ENCODE measurements around the gene THOC6.
"Not testable (repeated sequence)": the region's sequence is repeated elsewhere in the genome, so short reads cannot be mapped to it uniquely, and the experiment has no call there.

The THOC6 gene

DNA sequence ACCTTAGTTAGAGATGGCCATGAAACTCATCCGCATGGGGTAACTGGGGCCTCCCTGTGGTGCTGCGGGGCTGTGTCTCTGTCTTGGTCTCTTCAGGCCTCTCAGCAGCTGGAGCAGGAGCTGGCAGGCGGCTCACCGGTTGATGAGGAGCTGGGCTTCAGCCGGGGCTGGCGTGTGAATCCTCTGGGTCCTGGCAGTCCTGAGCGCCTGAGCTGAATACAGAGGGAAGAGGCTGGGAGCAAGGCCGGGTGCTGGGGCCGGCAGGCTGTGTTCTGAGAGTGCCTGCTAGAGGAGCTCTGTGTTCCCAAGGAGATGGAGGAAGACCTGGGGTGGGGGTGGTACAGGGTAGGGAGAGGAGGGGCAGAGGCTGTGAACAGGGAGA is 31.9 kb downstream of the THOC6 start:
- H3K4me3 Mint-ChIP-seq; H3K36me3 Mint-ChIP-seq; ATAC-seq (ENCODE audit: low read depth); DNase-seq (ENCODE audit: low spot score in 2 of 2); H3K9me3 Mint-ChIP-seq; H3K27me3 Mint-ChIP-seq; H3K27ac Mint-ChIP-seq: not testable (repeated sequence)
- peaks cover 22% of the 10 kb centered on the region for H3K4me1 Mint-ChIP-seq

DNA sequence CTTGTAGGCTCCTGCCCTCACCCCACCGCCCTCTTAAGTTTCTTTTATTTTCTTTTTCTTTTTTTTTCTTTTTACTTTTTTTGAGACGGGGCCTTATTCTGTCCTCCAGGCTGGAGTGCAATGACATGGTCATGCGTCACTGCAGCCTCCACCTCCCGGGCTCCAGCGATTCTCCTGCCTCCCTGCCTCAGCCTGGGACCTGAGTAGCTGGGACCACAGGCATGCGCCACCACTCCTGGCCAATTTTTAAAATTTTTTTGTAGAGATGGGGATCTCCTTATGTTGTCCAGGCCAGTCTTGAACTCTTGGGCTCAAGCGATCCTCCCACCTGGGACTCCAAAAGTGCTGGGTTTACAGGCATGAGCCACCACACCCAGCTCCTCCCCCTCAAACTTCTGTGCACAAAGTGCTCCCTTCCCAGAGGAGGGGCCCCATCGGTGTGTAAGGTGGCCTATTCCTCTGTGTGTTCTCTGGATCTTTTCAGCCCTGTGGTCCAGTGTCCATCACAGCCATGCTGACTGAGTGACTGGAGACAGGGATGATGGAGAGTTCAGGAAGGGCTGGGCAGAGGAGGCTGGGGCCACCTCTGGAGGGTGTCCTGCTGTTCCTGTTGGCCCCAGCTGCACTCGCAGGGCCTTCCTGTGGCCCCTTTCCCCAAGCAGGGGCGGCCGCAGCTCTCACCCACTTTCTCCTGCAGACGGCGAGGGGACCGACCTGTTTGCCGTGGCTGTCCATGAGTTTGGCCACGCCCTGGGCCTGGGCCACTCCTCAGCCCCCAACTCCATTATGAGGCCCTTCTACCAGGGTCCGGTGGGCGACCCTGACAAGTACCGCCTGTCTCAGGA is 32.7 kb downstream of the THOC6 start:
- H3K4me3 Mint-ChIP-seq = no peak overlapping the region
- peaks cover 22% of the 10 kb centered on the region for H3K4me1 Mint-ChIP-seq
- H3K27ac Mint-ChIP-seq = no peak overlapping the region
- no peak for ATAC-seq (ENCODE audit: low read depth)
- no peaks in the 10 kb centered on the region for H3K9me3 Mint-ChIP-seq
- no peaks in the 10 kb centered on the region for H3K27me3 Mint-ChIP-seq
- peaks cover 6% of the 10 kb centered on the region for H3K36me3 Mint-ChIP-seq
- no peak for DNase-seq (ENCODE audit: low spot score in 2 of 2)

GRCh38 chr16:3057181-3058138 is 33.6 kb downstream of the THOC6 start:
- peaks cover 22% of the 10 kb centered on the region for H3K4me1 Mint-ChIP-seq
- H3K36me3 Mint-ChIP-seq = peaks cover 6% of the 10 kb centered on the region
- H3K27ac Mint-ChIP-seq = no peak overlapping the region
- H3K4me3 Mint-ChIP-seq = peak overlapping the region; percentile 8
- H3K27me3 Mint-ChIP-seq = no peaks in the 10 kb centered on the region
- ATAC-seq (ENCODE audit: low read depth) (no peak), DNase-seq (ENCODE audit: low spot score in 2 of 2) (no peak)
- H3K9me3 Mint-ChIP-seq = no peaks in the 10 kb centered on the region

- peaks cover 6% of the 10 kb centered on the region for H3K36me3 Mint-ChIP-seq
- H3K27me3 Mint-ChIP-seq = no peaks in the 10 kb centered on the region
- H3K27ac Mint-ChIP-seq = peak overlapping the region; percentile 67
- peaks cover 22% of the 10 kb centered on the region for H3K4me1 Mint-ChIP-seq
- DNase-seq (ENCODE audit: low spot score in 2 of 2) (peak; percentile 37), ATAC-seq (ENCODE audit: low read depth) (peak; percentile 59)
- no peaks in the 10 kb centered on the region for H3K9me3 Mint-ChIP-seq
- peak overlapping the region; percentile 89 for H3K4me3 Mint-ChIP-seq
Observed at GRCh38 chr16:3058139-3059030, 34.5 kb downstream of the THOC6 start.

- Mint-ChIP-seq H3K9me3 (no peaks in the 10 kb centered on the region), H3K4me3 (peak overlapping the region; percentile 89), H3K36me3 (no peaks in the 10 kb centered on the region), H3K27me3 (no peaks in the 10 kb centered on the region), H3K4me1 (peaks cover 15% of the 10 kb centered on the region), H3K27ac (peak overlapping the region; percentile 67)
- peak; percentile 87 to 91 for DNase-seq (ENCODE audit: low spot score in 2 of 2)
- ATAC-seq (ENCODE audit: low read depth) = peak; percentile 92
Observed at GRCh38 chr16:3059041-3059722, 35.3 kb downstream of the THOC6 start.

DNA sequence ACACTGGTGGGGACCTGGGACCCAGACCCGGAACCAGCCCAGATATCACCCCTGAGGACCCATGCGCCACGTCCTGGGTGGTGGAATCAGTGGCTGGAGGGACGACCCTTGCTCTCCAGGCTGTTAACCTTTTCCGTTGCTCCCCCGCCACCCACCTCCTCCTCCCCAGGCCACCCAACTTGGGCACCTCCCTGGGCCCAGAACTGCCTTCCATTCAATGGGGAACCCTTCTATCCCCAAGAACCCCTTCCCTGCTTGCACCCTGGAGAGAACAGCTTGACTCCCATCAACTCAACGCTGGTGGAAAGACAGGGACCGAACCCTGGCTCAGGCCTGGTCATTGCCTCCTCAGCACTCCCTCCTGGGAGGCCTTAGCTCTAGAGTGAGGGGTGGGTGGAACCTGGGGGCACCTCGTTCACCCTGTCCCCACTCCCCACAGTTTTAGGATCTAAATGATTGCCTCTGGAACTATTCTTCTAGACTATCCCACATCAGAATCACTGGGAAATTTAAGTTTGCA is 35.9 kb downstream of the THOC6 start:
- Mint-ChIP-seq H3K4me1 (peaks cover 12% of the 10 kb centered on the region), H3K4me3 (peak overlapping the region; percentile 89), H3K9me3 (no peaks in the 10 kb centered on the region), H3K27ac (peak overlapping the region; percentile 45), H3K27me3 (no peaks in the 10 kb centered on the region), H3K36me3 (no peaks in the 10 kb centered on the region)
- DNase-seq (ENCODE audit: low spot score in 2 of 2) = no peak
- ATAC-seq (ENCODE audit: low read depth) = no peak

DNA sequence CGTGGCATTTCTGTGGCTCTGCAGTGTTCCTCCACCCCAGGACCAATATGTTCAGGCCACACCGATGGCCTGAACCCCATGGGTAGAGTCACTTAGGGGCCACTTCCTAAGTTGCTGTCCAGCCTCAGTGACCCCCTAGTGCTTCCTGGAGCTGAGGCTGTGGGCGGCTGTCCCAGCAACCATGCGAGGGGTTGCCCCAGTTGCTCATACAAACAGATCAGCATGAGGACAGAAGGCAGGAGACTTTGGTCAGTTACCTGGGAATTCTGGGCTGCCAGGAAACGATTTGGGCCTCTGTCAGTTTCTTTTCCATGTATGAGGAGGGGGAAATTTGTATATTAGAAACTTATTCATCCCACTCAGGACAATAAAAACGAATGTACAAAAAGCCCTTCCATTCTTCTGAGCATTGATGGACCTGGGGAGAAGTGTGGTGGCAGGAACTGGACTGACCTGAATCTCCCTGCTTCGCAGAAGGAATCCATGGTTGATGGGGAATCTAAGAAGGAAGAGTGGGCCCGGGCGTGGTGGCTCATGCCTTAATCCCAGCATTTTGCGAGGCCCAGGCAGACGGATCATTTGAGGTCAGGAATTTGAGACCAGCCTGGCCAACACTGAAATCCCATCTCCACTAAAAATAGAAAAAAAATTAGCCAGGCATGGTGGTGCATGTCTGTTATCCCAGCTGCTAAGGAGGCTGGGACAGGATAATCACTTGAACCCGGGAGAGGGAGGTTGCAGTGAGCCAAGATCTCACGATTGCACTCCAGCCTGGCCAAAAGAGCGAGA is 36.7 kb downstream of the THOC6 start:
- Mint-ChIP-seq H3K27me3 (no peaks in the 10 kb centered on the region), H3K4me1 (peaks cover 7% of the 10 kb centered on the region), H3K4me3 (peak overlapping the region; percentile 89), H3K36me3 (no peaks in the 10 kb centered on the region), H3K27ac (no peak overlapping the region), H3K9me3 (no peaks in the 10 kb centered on the region)
- DNase-seq (ENCODE audit: low spot score in 2 of 2) (no peak), ATAC-seq (ENCODE audit: low read depth) (no peak)

DNA sequence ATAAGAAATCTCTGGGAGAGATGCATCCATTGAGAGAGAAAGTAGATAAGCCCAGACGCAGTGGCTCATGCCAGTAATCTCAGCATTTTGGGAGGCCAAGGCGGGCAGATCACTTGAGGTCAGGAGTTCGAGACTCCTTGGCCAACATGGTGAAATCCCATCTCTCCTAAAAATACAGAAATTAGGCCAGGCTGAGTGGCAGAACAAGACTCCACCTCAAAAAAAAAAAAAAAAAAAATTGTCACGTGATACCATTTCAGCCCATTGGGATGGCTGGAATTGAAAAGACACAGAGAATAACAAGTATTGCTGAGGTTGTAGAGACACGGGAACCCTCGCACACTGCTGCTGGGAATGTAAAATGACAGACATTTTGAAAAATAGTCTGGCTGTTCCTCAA is 38.7 kb downstream of the THOC6 start:
- no peak overlapping the region for H3K27ac Mint-ChIP-seq

GRCh38 chr16:3063625-3064386 is 40.0 kb downstream of the THOC6 start:
- H3K36me3 Mint-ChIP-seq = no peaks in the 10 kb centered on the region
- no peak overlapping the region for H3K27ac Mint-ChIP-seq
- H3K4me3 Mint-ChIP-seq = no peak overlapping the region
- H3K4me1 Mint-ChIP-seq = peaks cover 5% of the 10 kb centered on the region
- peaks cover 1% of the 10 kb centered on the region for H3K27me3 Mint-ChIP-seq
- no peaks in the 10 kb centered on the region for H3K9me3 Mint-ChIP-seq
- DNase-seq (ENCODE audit: low spot score in 2 of 2) = no peak
- ATAC-seq (ENCODE audit: low read depth) = no peak

More for the DNA sequence above, 38.7 kb downstream of the THOC6 start:
- Mint-ChIP-seq H3K4me3 (no peak overlapping the region), H3K36me3 (no peaks in the 10 kb centered on the region), H3K4me1 (peaks cover 5% of the 10 kb centered on the region), H3K9me3 (no peaks in the 10 kb centered on the region), H3K27me3 (peaks cover 1% of the 10 kb centered on the region)
- DNase-seq (ENCODE audit: low spot score in 2 of 2) = no peak
- ATAC-seq (ENCODE audit: low read depth) = no peak

GRCh38 chr16:3065069-3065741 is 41.4 kb downstream of the THOC6 start, which contains the start of gene IL32:
Gene IL32 (plus strand): TSS chr16:3065640. CDS start chr16:3065812, 172 bp downstream.
- Mint-ChIP-seq H3K27me3 (peaks cover 1% of the 10 kb centered on the region), H3K36me3 (no peaks in the 10 kb centered on the region), H3K4me1 (no peaks in the 10 kb centered on the region), H3K27ac (peak within 1 kb of the TSS; percentile 38), H3K4me3 (no peak within 1 kb of the TSS), H3K9me3 (no peaks in the 10 kb centered on the region)
- no peak for DNase-seq (ENCODE audit: low spot score in 2 of 2)
- peak; percentile 42 for ATAC-seq (ENCODE audit: low read depth)

DNA sequence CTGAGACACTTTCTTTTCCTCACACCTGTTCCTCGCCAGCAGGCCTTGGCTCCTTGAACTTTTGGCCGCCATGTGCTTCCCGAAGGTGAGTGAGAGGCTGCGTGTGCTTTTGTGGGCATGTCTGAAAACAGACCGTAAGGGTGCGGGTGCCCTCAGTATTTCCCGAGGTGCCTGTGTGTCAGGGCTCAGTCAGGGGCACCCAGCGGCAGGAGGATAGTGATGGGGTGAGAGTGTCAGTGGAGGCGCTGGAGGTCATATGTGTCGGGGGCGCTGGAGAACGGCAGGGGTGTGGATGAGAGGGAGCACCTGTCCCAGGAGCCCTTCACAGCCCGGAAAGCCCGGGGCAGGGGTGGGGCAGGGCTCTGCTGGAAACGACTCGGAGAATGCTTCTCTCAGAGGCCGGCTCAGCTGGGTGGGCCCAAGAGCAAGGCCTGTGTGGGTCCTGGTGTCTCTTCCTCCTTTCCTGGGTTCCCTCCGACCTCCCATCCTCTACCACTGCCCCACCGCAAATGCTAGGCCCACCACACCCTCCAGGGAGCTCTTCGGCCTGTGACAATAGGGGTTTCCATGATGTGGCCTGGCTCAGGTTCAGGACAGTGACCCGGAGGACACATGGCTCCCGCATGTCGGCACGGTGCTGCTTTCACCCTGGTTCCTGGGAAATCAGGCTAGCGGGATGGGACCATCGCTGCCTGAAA is 42.1 kb downstream of the THOC6 start:
- no peak for DNase-seq (ENCODE audit: low spot score in 2 of 2)
- Mint-ChIP-seq H3K4me1 (no peaks in the 10 kb centered on the region), H3K9me3 (no peaks in the 10 kb centered on the region), H3K27me3 (peaks cover 1% of the 10 kb centered on the region), H3K36me3 (no peaks in the 10 kb centered on the region), H3K27ac (no peak overlapping the region), H3K4me3 (no peak overlapping the region)
- ATAC-seq (ENCODE audit: low read depth) = no peak
